C1 segment of cervical spinal cord (tissue), 14 donors: ENCODE data around the gene MRRF.

Experiments used
- DNase-seq, 14 donors: peaks; one replicate each; lab custom pipeline; 2025; lab: John Stamatoyannopoulos, UW

MRRF gene

DNA sequence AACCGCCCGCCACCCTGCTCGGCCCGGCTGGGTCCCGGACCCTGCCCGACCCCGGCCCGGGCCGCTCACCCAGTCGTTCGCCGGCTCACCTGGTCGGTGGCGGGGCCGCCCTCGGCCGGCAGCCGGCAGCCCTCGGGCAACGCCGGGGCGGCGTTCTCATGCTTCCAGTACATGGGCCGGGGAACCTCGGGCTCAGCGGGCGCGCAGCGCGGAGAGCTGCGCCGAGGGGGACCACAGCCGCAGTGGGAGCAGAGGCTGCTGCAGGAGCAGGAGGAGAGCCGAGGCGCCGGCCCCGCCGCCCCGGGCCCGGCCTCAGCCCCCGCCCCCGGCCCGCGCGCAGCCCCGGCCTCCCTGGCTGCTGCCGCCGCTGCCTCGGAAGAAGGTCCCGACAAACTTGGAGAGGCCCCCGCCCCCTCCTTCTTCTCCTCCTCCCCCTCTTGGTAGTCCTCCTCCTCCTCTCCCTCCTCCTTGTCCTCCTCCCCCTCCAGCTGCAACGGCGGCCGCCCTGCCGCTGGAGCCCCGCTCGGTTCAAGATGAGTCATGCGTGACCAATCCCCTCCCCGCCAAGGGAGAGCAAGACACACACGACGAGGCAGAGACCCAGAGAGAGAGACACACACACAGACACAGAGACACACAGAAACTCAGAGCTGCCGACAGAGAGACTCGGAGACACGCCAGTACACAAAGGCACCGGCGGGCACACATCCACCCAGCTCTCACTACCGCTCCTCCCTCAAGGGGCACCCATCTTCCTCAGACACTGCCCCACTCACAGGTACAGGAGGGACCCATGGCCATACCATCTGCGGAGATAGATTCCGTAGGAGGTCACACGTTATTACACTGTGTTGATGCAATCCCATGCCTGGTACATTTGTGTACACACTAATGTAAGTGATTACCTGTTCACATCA is 35.9 kb upstream of the MRRF start, which contains the start of gene LHX6:
Gene LHX6 (minus strand): TSS at position 390 of the 917 bp plus-strand sequence. CDS start 217 bp downstream, at position 173.
- no peak for DNase-seq

DNA sequence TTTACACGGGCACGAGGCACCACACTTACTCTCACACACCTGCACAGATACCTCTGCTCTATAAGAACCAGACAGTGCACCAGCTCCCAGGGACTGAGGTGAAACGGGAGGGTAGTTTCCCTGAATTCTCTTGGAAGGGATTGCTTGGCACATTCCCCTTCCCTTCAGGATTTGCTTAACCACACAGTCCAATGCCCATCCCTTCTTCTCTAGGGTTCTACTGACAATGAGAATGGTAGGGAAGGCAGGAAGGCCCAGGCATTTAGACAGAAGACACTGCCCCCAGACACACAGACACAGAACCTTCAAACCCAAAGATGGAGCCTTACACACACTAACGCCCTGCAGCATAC is 35.2 kb upstream of the MRRF start:
- no peak for DNase-seq

DNA sequence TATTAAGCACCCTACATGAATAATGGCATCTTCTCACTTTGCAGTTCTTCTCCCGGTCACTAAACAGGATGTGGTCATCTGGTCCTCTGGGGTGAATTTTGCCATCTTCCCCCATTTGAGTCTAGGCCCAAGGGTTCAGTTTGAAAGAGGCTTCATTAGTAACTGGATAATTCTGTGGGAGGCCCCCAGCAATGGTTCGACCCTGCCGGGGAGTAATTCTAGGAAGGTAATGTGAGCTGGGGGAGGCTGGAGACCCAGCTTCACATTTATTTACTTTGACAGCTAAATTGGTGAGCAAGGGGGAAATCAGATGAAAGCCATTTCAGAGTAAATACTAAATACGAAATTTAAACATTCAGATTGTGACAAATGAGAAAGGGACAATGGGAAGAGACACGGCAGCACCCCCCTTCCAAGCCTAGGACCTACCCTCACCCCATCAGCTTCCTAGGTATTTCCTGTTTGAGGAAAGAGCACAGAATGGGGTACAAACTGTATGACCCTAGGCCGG is 31.8 kb upstream of the MRRF start:
- DNase-seq = no peak

DNA sequence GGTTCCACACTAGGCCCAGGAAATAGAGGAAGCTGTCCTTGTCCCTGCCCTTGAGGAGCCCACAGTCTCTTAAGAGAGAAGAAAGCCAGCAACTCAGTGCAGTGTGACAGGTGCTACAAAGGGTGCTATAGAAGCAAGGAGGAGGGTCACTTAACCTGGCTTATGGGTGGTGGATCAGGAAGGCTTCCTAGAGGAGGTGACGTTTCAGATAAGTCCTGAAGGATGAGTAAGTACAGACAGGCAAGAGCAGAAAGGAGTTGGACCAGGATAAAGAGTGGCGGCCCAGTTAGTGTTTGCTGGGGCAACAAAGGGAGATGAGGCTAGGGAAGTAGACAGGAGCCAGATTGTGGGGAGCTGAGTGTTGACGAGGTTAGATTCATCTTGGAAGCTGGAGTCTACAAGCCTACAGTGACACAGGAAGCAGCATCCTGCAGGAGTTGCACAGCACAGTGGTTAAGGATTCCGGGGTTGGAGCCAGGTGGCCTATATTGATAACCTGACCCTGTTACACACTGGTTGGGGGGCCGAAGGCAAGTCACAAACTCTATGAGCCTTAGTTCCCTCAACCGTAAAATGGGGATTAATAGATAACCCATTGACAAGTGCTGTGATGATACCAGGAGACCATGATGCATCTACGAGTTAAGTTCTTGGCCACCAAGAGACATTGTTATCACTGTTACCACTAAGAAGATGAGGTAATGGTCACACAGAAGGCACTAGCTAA is 30.5 kb upstream of the MRRF start:
- no peak for DNase-seq

DNA sequence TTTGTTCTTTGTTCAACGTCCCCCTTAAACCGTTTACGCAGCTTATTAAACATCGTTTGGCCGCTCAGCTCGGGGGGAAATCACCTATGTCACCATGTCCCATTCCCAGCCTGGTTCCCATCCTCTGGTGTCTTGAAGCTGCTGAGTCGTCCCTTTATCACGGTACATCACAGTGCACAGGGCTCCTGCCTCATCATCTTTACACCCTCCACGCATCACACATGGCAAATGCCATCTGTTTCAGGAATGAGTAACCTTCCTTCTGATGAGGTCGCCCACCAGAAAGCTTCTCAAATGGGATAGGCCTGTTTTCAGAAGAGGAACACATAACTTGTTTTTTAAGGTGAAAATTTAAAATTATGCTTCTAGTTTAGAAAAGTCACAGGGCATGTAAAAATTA is 28.0 kb upstream of the MRRF start:
- no peak for DNase-seq

DNA sequence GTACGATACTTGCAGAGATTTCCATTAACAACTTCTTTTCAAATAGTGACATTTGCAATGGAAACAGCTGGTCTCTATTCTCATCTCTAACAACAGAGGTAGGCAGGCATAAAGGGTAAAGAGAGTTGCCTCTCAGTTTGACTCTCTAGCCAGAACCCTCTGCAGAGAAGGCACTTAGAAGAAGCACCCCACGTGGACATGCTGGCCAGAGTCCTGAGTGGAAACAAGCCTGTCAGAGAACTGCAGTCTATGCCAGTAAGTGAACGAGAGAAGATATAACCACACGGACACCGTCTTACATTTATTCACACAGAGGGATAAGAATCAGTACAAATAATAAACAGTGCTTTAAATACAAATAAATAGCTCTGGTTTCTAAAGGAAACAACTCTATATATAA is 25.0 kb upstream of the MRRF start:
- peak in 2 of 14 donors; percentile 1 to 40 for DNase-seq

DNA sequence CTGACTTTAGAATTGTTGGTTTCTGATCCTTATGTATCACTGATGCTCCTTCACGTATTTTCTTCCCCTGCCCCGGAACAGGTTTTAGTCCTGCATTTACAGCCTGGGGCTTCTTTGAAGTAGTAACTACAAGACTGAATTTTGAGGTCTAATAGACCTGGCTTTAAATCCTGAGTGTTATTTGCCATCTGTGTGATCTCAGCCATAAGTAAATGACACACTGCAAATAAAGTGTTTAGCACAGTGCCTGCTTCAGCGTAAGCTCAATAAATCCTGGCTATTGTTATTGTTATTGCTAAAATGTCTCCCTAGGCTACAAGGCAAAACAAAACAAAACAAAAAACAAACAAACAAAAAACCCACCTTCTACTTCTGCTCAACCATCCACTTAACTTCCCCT is 20.3 kb upstream of the MRRF start:
- no peak for DNase-seq

DNA sequence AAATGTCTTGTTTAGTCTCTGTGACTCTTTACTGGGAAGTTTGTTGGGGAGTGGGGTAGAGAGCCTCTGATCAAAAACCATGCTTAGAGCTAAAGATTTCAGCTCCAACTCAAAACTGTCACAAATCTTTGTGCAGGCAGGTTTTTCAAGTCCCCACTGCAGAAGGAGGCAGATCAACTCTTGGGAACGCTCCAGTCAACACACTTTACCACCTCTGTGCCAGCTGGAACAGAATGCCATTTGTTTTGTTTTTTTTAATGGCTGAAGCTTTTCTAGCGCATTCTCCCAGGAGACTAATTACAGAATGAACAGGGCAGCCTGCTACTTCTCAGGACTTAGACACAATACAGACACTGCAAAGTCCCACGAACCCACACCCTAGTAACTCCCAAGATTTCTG is 18.0 kb upstream of the MRRF start:
- DNase-seq = no peak

DNA sequence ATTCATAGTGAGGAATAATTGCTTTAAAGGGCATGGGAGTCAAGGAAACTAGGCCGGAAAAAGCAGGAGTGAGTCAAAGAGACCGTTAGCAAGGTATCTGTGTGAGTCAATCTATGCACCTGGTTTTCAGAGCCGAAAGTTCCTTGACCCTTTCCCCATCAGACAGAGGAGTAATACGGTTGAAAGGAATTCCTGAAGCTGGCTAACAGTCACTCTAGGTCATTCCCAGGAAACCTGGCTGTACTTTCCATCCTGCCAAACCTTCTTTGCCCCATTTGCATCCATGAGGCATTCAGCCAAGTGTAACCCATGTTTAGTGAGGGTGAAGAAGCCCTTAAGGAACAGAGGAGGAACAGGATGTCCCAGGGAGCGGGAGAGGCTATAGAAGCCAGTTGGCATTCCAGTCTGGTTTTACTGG is 16.2 kb upstream of the MRRF start:
- DNase-seq = peak in 2 of 14 donors; percentile 10 to 34

DNA sequence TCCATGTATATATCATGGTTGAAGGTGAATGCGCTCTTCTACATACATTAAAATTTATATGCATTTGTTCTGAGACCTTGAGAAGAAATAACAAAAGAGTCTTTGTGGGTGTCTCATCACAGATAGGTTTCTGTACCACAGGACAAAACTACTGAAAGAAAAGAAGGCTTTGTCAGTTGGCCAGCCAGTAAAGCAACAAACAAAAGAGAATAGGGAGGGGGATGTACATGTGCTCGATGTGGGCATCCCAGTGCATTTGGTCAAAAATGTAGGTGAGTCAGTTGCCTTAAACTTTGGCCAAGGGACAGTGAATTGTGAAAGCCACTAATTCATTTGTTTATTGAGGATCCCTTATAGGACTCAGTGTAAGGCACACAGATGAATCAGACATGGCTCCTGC is 13.3 kb upstream of the MRRF start:
- no peak for DNase-seq

DNA sequence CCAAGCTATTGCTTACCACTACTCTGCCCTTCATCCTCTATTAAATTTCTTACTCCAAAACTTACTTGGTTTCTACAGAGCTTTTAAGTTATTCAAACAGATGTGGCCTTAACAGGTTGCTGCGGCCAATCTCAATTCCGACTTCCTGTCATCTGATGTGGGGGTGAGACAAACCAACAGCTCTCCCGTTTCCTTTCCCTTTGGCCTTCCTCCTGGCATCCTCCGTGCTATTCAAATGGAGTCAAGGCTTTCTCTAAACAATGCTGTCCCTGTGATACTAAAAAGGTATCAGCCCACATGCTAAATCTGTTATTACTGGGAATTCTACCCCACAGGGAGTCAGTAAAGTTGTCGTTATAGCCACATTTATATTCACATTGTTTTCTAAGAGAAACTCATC is 11.9 kb upstream of the MRRF start:
- DNase-seq = no peak

DNA sequence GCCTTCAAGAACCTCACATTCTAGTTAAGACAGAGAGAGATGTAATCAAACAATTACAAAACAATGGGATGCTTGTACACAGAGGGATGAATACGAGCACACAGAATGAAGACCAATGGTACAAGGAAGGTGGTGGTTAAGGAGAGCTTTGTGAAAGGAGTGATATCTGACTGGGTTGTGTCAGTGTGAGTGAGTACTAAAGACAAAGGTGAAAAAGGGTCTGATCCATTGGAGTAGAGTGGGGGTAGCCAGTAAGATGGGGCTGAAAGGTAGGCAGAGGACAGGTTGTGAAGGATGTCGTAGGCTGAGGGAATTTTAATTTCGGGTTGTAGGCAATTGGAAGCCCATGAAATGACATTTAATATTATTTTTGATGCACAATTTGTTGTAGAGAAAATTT is 9.9 kb upstream of the MRRF start:
- no peak for DNase-seq

DNA sequence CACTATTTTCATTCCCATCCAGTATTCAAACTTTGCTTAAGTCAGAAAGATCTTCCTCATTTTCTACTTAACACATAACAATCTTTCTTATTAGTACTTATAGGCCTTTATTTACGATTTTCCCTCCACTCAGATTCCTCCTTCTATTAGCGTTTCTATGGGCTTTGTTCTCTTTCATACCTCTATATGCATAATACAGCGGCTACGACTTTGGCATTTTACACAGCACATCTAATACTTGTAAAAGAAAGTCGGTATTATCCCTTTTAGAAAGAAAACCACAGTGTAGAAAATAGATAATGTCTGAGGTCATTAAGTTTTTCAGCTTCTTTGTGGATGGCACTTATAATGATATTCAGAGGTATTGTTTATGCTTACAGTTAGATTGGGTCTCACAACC is 8.5 kb upstream of the MRRF start:
- DNase-seq = no peak

DNA sequence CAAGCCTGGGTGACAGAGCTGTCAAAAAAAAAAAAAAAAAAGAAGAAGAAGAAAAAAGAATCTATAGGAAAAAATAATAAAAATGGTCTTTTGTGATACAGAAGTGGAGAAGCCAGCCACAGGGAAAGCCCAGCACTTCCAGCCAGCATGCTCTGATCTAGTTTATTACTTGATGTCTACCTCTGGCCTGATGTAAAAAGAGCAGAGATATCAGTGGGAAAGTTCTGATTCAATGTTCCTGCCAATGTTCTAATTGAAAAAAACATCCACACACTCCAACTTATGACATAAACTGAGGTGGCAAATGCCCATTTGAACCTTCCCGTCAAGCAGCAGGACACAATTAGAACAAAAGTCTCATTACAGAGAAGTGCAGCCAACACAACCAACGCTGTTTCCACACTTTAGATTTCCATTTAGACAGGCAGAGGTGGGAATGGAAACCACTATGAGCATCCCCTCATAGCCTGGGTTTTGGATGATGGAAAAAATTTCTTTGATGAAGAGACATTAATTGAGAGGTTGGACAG is 5.7 kb upstream of the MRRF start:
- DNase-seq = no peak

DNA sequence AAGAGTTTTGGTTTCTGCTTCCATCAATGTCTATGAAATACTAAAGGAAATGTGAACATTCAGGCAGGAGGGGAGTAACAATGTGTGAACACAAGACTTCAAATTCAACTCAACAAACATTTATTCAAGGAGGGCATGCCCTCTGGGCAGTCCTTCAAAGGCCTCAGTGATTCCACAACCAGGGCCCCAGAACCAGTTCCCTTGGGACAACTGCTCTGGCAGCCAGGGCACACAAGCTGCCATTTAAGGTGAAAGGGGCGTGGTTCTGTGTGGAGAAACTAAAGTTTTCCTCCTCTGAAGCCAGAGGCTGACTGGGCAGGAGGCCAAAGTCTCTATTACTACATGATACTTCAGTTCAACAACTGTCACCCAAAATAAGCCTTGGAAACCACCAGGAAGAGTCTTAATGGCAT is 3.2 kb upstream of the MRRF start:
- peak in 1 of 14 donors; percentile 1 for DNase-seq

DNA sequence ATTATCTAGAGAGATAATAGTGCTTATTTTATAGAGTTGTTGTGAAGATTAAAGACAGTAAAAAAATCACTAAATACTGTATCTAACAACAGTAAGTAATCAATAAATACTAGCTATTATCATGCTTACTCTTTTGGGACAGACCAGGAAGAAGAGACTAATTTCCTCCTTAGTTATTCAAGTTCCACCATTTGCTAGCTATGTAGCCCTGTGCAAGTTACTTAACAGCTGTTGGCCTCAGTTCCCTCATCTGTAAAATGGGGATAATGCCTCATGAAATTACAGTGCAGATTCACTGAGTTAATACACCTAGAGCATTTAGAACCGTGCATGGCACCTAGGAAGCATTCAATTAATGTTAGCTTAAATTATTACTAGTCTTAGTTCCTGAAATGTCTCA is 2.6 kb upstream of the MRRF start:
- no peak for DNase-seq

DNA sequence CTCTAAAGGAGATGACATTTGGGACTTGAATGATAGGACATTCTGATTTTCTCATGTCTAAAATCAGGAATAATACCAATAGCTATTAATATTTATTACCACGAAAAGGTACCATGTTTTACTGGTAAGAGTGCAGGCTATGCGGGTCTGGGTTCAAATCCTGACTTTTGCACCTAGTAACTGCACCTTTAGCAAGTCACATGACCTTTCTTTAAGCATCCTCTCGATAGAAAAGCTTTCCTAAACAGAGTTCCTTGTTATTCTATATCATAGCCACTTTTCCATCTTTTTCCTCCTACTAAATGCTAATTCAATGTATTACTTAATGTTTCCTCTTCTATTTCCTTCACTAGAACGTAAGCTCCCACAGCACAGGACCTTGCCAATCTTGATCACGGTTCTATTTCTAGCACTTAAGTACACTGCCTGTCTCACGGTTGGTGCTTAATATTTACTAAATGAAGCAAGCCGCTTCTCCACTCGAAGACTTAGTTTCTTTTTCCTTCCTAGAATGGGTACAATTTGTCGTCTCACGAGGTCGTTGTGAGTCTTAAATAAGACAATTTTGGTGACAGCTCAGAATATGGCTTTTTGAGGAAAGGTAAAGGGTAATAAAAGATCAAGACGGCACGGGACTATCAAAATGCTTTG is 858 bp upstream of the MRRF start:
- no peak for DNase-seq

DNA sequence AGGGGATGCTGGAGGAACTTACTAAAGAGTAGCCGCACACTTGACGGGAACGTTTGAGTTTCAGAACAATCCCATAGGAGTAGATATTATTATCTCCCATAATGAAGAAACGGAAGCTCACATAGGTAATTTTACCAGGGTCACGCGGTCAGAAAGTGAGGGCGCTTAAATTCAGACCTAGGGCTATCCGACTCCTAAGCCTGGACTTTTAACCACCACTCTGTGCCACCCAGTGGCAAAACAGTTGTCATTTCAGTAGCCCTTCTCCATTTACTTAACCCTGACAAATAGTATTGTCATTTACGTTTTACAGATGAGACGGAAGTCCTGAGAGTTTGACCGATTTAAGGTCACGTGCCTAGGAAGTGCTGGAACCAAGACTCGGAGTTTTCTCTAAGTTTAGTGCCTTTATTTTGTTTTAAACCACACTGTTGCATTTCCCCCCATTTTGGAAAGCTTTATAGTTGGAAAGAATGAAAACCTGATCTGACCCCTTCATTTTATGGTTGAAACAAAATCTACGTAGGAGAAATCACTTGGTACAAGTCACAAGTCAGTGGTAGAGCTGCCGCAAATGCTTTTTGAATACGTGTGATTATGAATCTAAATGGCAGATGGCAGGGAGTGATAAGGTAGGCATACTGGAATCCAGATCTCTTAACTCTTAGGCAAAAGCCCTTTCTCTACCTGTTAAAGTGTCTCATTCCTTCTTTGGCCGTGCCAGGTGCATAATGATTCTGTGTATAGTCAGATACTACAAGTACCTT is 650 bp downstream of the MRRF start:
- DNase-seq = peak in 2 of 14 donors; percentile 58 to 61

DNA sequence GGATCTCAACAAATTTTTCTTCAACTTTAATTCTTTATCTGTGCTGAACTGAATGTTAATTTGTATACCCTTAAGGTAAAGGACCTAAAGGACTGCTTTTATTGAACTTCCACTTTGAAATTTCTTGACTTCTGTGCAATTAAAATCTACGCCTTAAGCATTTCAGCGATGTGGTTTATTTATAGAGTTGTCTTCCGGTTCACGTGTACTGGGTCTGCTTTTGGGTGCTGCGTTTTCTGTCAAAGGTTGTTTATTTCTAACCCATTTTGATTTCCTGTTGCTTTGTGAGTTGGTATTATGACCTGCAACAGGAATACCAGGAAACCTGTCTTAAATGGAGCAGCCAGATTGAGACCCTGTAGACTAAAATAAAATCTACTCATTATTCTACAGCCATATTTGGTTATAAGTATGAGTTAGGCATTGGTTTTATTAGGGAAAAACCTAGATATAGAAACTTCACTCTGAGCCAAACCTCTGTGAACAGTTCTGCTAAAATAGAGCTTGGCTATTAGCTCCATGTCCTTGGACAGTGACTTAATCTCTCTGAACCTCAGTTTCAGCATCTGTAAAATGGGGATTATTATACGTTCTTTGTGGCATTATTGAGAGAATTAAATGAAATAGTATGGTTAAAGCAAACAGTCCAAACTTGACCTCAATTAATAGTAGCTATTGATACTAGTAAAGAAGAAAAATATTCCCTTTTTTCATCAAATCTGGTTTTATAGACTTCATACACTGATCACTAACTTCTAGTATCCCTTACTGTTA is 3.5 kb downstream of the MRRF start:
- DNase-seq = no peak

DNA sequence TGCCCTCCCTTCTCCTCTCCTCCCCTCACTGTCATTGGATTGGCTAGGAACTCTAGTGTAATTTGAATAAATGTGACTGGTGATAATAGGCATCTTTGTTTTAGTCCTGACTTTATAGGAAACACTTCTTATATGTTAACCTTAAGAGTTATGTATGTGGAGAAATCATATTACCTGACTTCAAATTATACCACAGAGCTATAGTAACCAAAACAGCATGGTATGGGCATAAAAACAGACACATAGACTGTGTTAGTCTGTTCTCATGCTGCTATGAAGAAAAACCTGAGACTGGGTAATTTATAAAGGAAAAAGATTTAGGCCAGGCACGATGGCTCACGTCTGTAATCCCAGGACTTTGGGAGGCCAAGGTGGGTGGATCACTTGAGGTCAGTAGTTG is 9.4 kb downstream of the MRRF start:
- DNase-seq = no peak
